Adipose tissue (tissue), 3 donors: ENCODE measurements around the gene LILRB1. TPM values are rescaled to one million over a fixed set of nuclear protein-coding genes. Genes with fewer than 3 reads are reported as not detected.
"Not testable (repeated sequence)": the region's sequence is repeated elsewhere in the genome, so short reads cannot be mapped to it uniquely, and the experiment has no call there.

Experiments
- H3K27ac ChIP-seq: one replicate; pipeline ENCODE4 v1.5.1; 2013; ENCODE audit warnings: low read depth, low read length
- WGBS, 3 donors: extraction: QIAGEN DNeasy Blood & Tissue Kit; methylation state at CpG; one replicate each; pipeline ENCODE4 v1.1.7; 2013; 5-methylcytosine and 5-hydroxymethylcytosine counted together
- polyA plus RNA-seq, 3 donors: library from polyadenylated mRNA; stranded (reverse); fragments of 200-250 nt; gene quantifications; one replicate each; pipeline ENCODE4 v1.2.3, GENCODE V29; 2013
- donor health status: healthy with polysubstance abuse.
- donor health status: Bipolar disorder and iron deficiency.
- donor health status: healthy.

LILRB1 gene
- polyA plus RNA-seq, 3 donors = 1.3 to 6.1 (median 1.5) TPM

DNA sequence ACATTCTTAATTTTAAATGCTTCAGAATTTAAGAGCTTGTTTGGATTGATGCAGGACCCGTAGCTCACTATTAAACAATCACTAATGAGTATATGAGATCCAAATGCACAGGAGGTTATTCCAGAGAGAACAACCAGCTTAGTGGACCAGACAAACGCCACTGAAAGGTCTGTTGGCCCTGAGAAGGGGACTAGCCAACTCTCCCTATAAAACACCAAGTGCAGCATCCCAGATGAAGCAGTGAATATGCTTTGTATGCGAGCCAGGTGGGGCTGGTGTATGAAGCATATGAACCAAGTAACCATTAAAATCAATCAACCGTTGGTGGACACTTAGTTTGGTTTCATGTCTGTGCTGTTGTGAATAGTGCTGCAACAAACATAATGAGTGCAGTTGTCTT, 9.8 kb upstream of the LILRB1 start:
- no peak overlapping the region for H3K27ac ChIP-seq
- WGBS, 3 donors = 55 to 80% (median 75%) methylated on average over 4 of the region's 4 CpGs

GRCh38 chr19:54622431-54622830, 7.9 kb upstream of the LILRB1 start:
- no peak overlapping the region for H3K27ac ChIP-seq
- 47 to 74% (median 73%) methylated on average over 4 of the region's 4 CpGs for WGBS, 3 donors

DNA sequence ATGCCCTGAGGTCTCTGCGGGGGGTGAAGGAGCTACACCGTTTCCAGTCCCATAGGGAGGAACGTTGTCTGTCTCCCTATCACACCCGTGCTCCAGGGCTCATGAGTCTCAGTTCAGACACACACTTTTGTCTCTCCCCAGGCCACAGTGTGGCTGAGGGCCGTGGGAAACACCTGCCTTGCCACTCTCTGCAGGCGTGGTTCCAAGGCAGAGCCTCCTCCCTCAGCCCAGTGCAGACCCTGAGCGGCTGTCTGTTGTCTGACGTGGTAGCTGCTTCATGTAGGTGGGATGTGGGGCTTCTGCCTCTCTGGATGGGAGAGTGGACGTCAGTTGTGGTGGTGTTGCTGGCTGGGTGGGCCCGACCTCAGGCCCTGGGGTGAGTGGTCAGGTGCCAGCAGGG, 6.0 kb upstream of the LILRB1 start:
- WGBS, 3 donors = 56 to 68% (median 61%) methylated on average over 9 to 10 of the region's 10 CpGs
- not testable (repeated sequence) for H3K27ac ChIP-seq

- 65 to 73% (median 69%) methylated on average over 10 to 13 of the region's 15 CpGs for WGBS, 3 donors
- H3K27ac ChIP-seq = not testable (repeated sequence)
Measured at GRCh38 chr19:54624934-54625730, 5.2 kb upstream of the LILRB1 start.

- H3K27ac ChIP-seq = no peak overlapping the region
- WGBS, 3 donors = 71 to 86% (median 82%) methylated on average over 8 of the region's 8 CpGs
Measured at GRCh38 chr19:54626757-54627156, 3.5 kb upstream of the LILRB1 start.

DNA sequence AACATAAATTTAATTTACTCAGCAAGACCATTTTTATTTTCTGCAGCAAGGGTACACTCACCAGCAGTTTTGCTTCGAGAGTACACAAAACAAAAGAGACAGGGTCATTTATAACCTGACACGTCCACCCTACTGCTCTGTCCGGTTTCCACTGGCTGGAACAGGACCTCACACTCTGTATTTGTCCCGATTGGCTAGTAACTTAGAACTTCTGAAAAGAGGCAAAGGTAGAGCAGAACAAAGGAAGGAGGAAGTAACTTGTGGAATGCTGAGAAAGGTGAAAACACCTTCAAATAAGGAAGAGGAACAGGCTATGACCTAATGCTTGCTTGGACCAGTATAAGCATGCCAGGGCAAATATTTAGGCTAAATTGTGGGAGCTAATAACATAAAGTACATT, 2.4 kb upstream of the LILRB1 start:
- H3K27ac ChIP-seq = not testable (repeated sequence)
- WGBS, 3 donors = 35 to 62% (median 54%) methylated on average over 4 of the region's 4 CpGs

- 36 to 51% (median 47%) methylated on average over 6 of the region's 6 CpGs for WGBS, 3 donors
- no peak overlapping the region for H3K27ac ChIP-seq
Measured at GRCh38 chr19:54630782-54631181, 498 bp downstream of the LILRB1 start.

- WGBS, 3 donors = 70 to 82% (median 74%) methylated on average over 23 of the region's 23 CpGs
- H3K27ac ChIP-seq = not testable (repeated sequence)
Measured at GRCh38 chr19:54631489-54632337, 1.4 kb downstream of the LILRB1 start.

DNA sequence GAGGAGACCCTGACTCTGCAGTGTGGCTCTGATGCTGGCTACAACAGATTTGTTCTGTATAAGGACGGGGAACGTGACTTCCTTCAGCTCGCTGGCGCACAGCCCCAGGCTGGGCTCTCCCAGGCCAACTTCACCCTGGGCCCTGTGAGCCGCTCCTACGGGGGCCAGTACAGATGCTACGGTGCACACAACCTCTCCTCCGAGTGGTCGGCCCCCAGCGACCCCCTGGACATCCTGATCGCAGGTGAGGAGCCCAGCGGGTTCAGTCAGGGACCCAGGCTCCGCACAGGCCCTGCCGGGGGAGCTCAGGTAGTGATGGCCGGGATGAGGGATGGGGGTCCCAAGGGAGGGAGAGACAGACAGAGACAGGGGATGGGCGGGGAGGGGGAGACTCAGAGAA, 2.2 kb downstream of the LILRB1 start:
- WGBS, 3 donors = 71 to 84% (median 81%) methylated on average over 15 to 16 of the region's 16 CpGs
- not testable (repeated sequence) for H3K27ac ChIP-seq

- WGBS, 3 donors = 43 to 75% (median 74%) methylated on average over 6 to 7 of the region's 7 CpGs
Measured at GRCh38 chr19:54633401-54633800, 3.1 kb downstream of the LILRB1 start.

GRCh38 chr19:54636081-54636480, 5.8 kb downstream of the LILRB1 start:
- H3K27ac ChIP-seq = not testable (repeated sequence)
- 11 to 33% (median 26%) methylated on average over 10 to 12 of the region's 12 CpGs for WGBS, 3 donors

More at GRCh38 chr19:54633401-54633800, 3.1 kb downstream of the LILRB1 start:
- H3K27ac ChIP-seq = no peak overlapping the region

DNA sequence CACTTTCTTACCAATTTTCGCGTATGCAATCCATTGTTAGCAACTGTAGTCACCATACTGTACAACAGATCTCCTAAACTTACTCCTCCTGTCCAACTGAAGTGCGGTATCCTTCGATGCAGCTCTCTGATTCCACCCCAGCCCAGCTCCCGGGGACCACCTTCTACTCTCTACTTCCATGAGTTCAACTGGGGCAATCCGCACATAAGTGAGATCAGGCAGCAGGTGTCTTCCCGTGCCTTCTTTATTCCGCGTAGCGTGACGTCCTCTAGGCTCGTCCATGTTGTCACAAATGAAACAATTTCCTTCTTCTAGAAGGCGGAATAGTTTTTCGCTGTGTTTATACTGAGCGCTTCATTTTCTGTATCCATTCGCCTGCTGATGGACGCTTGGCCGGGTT, 8.4 kb downstream of the LILRB1 start:
- WGBS, 3 donors = 83 to 92% (median 88%) methylated on average over 18 of the region's 18 CpGs
- H3K27ac ChIP-seq = no peak overlapping the region

DNA sequence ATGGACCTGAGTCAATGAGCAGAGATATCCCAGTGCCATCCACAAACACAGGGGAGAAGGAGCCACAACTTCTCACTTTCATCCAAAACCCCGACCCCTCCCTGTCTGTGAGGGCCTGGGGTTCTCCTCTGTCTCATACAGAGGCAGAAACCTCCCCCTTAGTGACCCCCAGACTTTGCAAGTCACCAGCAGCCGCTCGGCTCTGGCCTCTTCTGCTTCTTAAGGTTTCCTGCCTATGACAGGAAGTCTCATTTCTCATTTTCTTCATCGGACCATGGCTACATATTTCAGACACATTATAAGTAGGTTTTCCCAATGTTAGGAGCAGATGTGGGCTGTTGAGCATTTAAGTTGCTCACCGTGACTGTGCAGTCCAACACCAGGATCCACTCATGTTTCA, 12.7 kb downstream of the LILRB1 start:
- H3K27ac ChIP-seq = not testable (repeated sequence)
- 42 to 45% (median 43%) methylated on average over 5 of the region's 5 CpGs for WGBS, 3 donors

DNA sequence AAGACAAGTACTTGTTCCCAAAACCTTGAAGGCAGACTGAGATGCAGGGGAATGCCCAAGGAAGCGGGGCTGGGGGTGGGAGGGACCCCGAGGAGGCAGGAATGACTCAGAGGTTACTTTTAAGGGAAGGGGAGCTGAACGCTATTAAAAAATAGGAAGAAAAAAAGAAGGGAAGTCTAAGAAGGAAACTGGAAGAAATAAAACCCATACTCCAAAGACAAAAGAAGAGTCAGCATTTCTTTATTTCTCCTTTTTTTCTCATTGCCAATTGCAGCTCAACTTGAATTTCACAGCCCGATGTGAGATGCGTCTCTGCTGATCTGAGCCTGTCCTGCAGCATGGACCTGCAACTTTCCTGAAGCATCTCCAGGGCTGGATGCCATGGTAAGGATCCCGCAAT, 13.3 kb downstream of the LILRB1 start:
- not testable (repeated sequence) for H3K27ac ChIP-seq
- WGBS, 3 donors = 53 to 59% (median 57%) methylated on average over 4 to 6 of the region's 6 CpGs

GRCh38 chr19:54644056-54644455, 13.8 kb downstream of the LILRB1 start:
- H3K27ac ChIP-seq = no peak overlapping the region
- WGBS, 3 donors = 44 to 59% (median 58%) methylated on average over 4 to 5 of the region's 5 CpGs

DNA sequence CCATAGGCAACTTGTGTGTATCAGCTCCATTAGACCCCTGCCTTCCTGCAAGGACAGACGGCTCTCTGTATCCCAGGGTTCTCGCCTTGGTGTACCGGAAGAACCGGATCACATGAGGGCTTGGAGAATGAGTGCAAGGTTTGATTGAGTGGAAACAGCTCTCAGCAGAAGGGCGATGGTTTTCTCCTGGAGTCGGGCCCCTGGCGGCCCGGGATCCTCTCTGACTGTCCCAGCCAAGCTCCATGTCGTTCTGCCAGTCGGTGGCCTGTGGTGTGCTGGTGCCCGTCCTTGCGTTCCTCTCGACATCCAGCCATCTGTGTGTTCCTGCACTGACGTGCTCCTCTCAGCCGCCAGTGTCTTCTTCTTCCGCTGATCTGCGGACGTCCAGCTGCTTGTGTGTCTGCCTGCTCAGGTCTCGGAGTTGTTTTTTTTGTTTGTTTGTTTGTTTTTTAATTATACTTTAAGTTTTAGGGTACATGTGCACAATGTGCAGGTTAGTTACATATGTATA, 16.1 kb downstream of the LILRB1 start:
- 82 to 92% (median 90%) methylated on average over 19 of the region's 19 CpGs for WGBS, 3 donors
- H3K27ac ChIP-seq = no peak overlapping the region

DNA sequence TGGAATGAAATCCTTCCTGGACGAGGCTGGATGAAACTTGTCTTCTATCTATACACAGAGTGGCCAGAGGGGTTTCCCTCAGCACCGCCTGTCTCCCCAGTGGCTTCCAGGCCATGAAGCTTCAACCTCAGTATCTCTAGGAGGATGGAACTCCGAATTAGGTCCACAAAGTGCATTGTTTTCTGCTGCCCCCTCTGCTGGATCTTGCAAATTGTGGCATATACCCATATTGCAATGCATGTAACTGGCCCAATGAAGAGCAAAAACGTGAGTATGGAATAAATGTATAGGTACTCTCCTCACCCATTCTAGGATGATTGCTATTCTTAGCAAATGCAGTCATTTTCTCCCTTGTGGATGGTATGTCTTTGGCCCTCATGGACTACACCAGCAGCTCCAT, 17.8 kb downstream of the LILRB1 start:
- 49 to 61% (median 57%) methylated on average over 4 of the region's 4 CpGs for WGBS, 3 donors
- no peak overlapping the region for H3K27ac ChIP-seq

GRCh38 chr19:54650108-54650655, 19.9 kb downstream of the LILRB1 start:
- WGBS, 3 donors = 67 to 79% (median 79%) methylated on average over 5 to 6 of the region's 6 CpGs
- no peak overlapping the region for H3K27ac ChIP-seq
